Caco-2 (cell line): Measurements from ENCODE around the gene FGF14. TPM values are rescaled to one million over a fixed set of nuclear protein-coding genes. Genes with fewer than 3 reads are reported as not detected.

Experiments used
- BruUV-seq: library from RNA; stranded (reverse); fragments of 400-500 nt; replicated peaks from 2 replicates; lab custom pipeline; 2021; lab: Mats Ljungman, UMichigan
- CTCF ChIA-PET: fragments of 300-600 bp; sonication (Branson Sonifier 250); formaldehyde crosslinking; loops from one replicate; lab custom pipeline; 2022; ENCODE audit warnings: antibody characterized with exemption; lab: Charles Lee
- POLR2A ChIA-PET: fragments of 300-600 bp; sonication (Branson Sonifier 250); formaldehyde crosslinking; loops from one replicate; lab custom pipeline; 2022; ENCODE audit warnings: antibody characterized with exemption; lab: Charles Lee
- DNase-seq, 2 experiments: peaks; one replicate each; pipeline versions ENCODE4 v3.0.0 to v3.0.0-alpha.2; 2020 to 2022
- H3K27me3 ChIP-seq: replicated peaks from 2 replicates; pipeline ENCODE4 v1.6.0; 2011; ENCODE audit warnings: low read length; ENCODE audit not compliant: control insufficient read depth, insufficient read depth
- H3K36me3 ChIP-seq: 2 replicates; pipeline ENCODE4 v1.5.1; 2011; ENCODE audit warnings: low read length; ENCODE audit not compliant: control insufficient read depth, insufficient read depth
- H3K4me1 ChIP-seq: fragments of 250-450 bp; sonication (Bioruptor Pico); 2 replicates; pipeline ENCODE4 v1.5.1; 2020; ENCODE audit warnings: mild to moderate bottlenecking
- H3K4me3 ChIP-seq: 2 replicates; pipeline ENCODE4 v1.5.1; 2011; ENCODE audit warnings: low read depth, mild to moderate bottlenecking, control low read depth, low read length
- H3K9me3 ChIP-seq: fragments of 250-450 bp; sonication (Bioruptor Pico); 2 replicates; pipeline ENCODE4 v1.5.1; 2020; ENCODE audit warnings: mild to moderate bottlenecking, moderate library complexity
- H3K27ac Mint-ChIP-seq: one replicate; pipeline ENCODE4 v1.8.0; 2022; ENCODE audit warnings: mixed read lengths; ENCODE audit not compliant: unreplicated experiment
- H3K27me3 Mint-ChIP-seq: one replicate; pipeline ENCODE4 v1.8.0; 2022; ENCODE audit warnings: mixed read lengths; ENCODE audit not compliant: insufficient read depth, unreplicated experiment
- H3K36me3 Mint-ChIP-seq: one replicate; pipeline ENCODE4 v1.8.0; 2022; ENCODE audit warnings: mild to moderate bottlenecking, mixed read lengths; ENCODE audit not compliant: insufficient read depth, unreplicated experiment
- H3K4me1 Mint-ChIP-seq: one replicate; pipeline ENCODE4 v1.8.0; 2022; ENCODE audit warnings: low read depth, mixed read lengths; ENCODE audit not compliant: unreplicated experiment
- H3K4me3 Mint-ChIP-seq: one replicate; pipeline ENCODE4 v1.8.0; 2022; ENCODE audit warnings: mild to moderate bottlenecking, moderate library complexity, mixed read lengths; ENCODE audit not compliant: unreplicated experiment
- H3K9me3 Mint-ChIP-seq: one replicate; pipeline ENCODE4 v1.8.0; 2022; ENCODE audit warnings: mixed read lengths; ENCODE audit not compliant: unreplicated experiment
- CTCF ChIP-seq, 2 experiments: fragments of 200-600 bp in 1 of 2; IDR thresholded peaks; 1 replicate in 1 of 2; 2 replicates in 1 of 2; pipeline versions ENCODE4 v1.5.1 to v1.8.0; 2011 to 2022; ENCODE audit warnings: antibody characterized with exemption in 1 of 2, control low read depth in 1 of 2, inconsistent platforms in 1 of 2, low read depth in 1 of 2, low read length in 1 of 2, mild to moderate bottlenecking in 1 of 2, moderate library complexity in 1 of 2; ENCODE audit not compliant: insufficient read depth in 1 of 2, severe bottlenecking in 1 of 2, unreplicated experiment in 1 of 2
- intact Hi-C: fragments of 100-400 bp; cut with micrococcal nuclease; formaldehyde crosslinking; loops from one replicate; pipeline ENCODE4 v1.10.0; 2022; ENCODE audit not compliant: unreplicated experiment
- total RNA-seq: library from RNA; stranded (reverse); gene quantifications from 2 replicates; pipeline ENCODE4 v1.2.3, GENCODE V29; 2022

FGF14 gene
- total RNA-seq, 1 experiment from 2014 or later: not detected

GRCh38 chr13:101703838-101704237 is 698.0 kb downstream of the FGF14 start:
- Histone ChIP-seq H3K4me1 (no peaks in the 10 kb centered on the region), H3K4me3 (no peak overlapping the region), H3K36me3 (no peaks in the 10 kb centered on the region), H3K27me3 (no peaks in the 10 kb centered on the region), H3K9me3 (no peaks in the 10 kb centered on the region)
- Mint-ChIP-seq H3K4me3 (no peak overlapping the region), H3K4me1 (no peaks in the 10 kb centered on the region), H3K27me3 (peaks cover 15% of the 10 kb centered on the region), H3K36me3 (no peaks in the 10 kb centered on the region), H3K27ac (no peak overlapping the region), H3K9me3 (peaks cover 13% of the 10 kb centered on the region)
- intact Hi-C loops: no loop called here
- no peak for TF ChIP-seq CTCF (IDR thresholded peaks at IDR 0.05; ENCODE audit: insufficient read depth in 1 of 2, low read depth in 1 of 2, low read length in 1 of 2, severe bottlenecking in 1 of 2, unreplicated experiment in 1 of 2)
- ChIA-PET CTCF (no interaction called here), POLR2A (no interaction called here)
- no TSS peak for BruUV-seq
- no peak for DNase-seq

- no peak for DNase-seq
- CTCF ChIA-PET: no interaction called here
- Mint-ChIP-seq H3K4me3 (no peak overlapping the region), H3K36me3 (no peaks in the 10 kb centered on the region), H3K4me1 (no peaks in the 10 kb centered on the region), H3K9me3 (peaks cover 13% of the 10 kb centered on the region), H3K27ac (no peak overlapping the region), H3K27me3 (peaks cover 13% of the 10 kb centered on the region)
- BruUV-seq: no TSS peak
- no peaks in the 10 kb centered on the region for H3K27me3 ChIP-seq
- H3K4me1 ChIP-seq: no peaks in the 10 kb centered on the region
- H3K9me3 ChIP-seq: no peaks in the 10 kb centered on the region
- intact Hi-C loops: no loop called here
- TF ChIP-seq CTCF (IDR thresholded peaks at IDR 0.05; ENCODE audit: insufficient read depth in 1 of 2, low read depth in 1 of 2, low read length in 1 of 2, severe bottlenecking in 1 of 2, unreplicated experiment in 1 of 2): no peak
- H3K4me3 ChIP-seq: no peak overlapping the region
- H3K36me3 ChIP-seq: no peaks in the 10 kb centered on the region
- POLR2A ChIA-PET: no interaction called here
These were observed 698.8 kb downstream of the FGF14 start for GRCh38 chr13:101703081-101703480.

GRCh38 chr13:101700598-101700997 is 701.2 kb downstream of the FGF14 start:
- no TSS peak for BruUV-seq
- Mint-ChIP-seq H3K9me3 (peaks cover 13% of the 10 kb centered on the region), H3K4me1 (no peaks in the 10 kb centered on the region), H3K27ac (no peak overlapping the region), H3K27me3 (peaks cover 13% of the 10 kb centered on the region), H3K4me3 (no peak overlapping the region), H3K36me3 (no peaks in the 10 kb centered on the region)
- CTCF ChIA-PET: no interaction called here
- TF ChIP-seq CTCF (IDR thresholded peaks at IDR 0.05; ENCODE audit: insufficient read depth in 1 of 2, low read depth in 1 of 2, low read length in 1 of 2, severe bottlenecking in 1 of 2, unreplicated experiment in 1 of 2): no peak
- POLR2A ChIA-PET: no interaction called here
- Histone ChIP-seq H3K27me3 (no peaks in the 10 kb centered on the region), H3K36me3 (no peaks in the 10 kb centered on the region), H3K4me3 (no peak overlapping the region), H3K9me3 (no peaks in the 10 kb centered on the region), H3K4me1 (no peaks in the 10 kb centered on the region)
- no peak for DNase-seq
- intact Hi-C loops: no loop called here
